ENCODE data around the gene TTI1. TPM values are rescaled to one million over a fixed set of nuclear protein-coding genes. Genes with fewer than 3 reads are reported as not detected.
A peak's percentile ranks its signal among the peaks of the same experiment; 100 is the strongest.

TTI1 gene
- total and polyA plus RNA-seq, 12 donors: 8.3 to 14.8 (median 11.2) TPM

- peak overlapping the region; percentile 1 to 88 (median 80) for H3K27ac ChIP-seq
- ATAC-seq (no peak), DNase-seq (no peak)
- no peaks in the 10 kb centered on the region for H3K27me3 ChIP-seq
- H3K4me1 ChIP-seq: peaks cover 36 to 75% (median 54%) of the 10 kb centered on the region in 9 donors
- TF ChIP-seq CTCF (IDR thresholded peaks at IDR 0.05): no peak
- WGBS, 2 donors: 54 to 71% methylated on average over 9 of the region's 9 CpGs
- intact Hi-C loops (cut with DNase I): loop anchor here in 3 of 10 donors (2.0 to 10.0 kb wide), 3 partner anchors 84 to 291 kb away; partner anchors contain the start of genes VSTM2L (in 2 of the 3) and CTNNBL1 (in 1 of the 3)
- H3K36me3 ChIP-seq: peaks cover 0 to 55% (median 7%) of the 10 kb centered on the region in 9 donors
- H3K9me3 ChIP-seq: no peaks in the 10 kb centered on the region
- no peak overlapping the region for H3K4me3 ChIP-seq
Observed at GRCh38 chr20:37986044-37986858, 47.0 kb downstream of the TTI1 start.

DNA sequence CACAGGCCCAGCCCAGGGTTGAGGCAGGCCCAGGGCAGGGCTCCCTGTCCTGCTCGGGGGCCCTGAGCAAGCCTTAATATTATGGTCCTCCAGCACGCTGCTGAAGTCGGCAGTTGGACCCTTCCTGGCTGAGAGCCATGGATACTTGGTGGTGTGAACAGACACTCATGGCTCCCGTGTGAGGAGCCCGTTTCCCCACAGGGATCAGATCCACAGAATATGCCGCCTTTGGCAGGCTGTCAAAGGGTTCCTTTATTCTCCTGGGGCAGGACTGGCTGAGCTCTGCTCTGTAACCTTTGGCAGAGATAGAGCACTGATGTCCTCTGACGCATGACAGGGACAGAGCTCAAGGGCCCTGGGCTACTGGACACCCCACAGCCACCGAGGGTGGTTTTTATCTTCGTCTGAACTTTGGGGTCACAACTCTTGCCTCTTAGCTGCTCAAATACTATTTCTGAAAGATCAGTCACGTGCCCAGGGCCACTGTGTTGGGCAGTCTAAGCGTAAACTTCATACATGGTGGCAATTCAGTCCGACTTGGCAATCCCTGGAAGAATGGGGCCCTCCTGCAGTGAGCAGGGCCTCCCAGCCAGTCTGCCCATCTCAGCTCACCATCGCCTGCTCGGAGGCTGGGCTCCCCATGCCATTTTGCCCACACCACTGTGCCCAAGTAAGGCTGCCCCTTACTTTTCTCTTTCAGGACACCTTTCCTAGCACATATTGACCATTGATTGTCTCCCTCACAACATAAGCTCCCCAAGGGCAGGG is 49.1 kb downstream of the TTI1 start:
- peak overlapping the region in 9 of 10 donors; percentile 20 to 88 (median 68) for H3K27ac ChIP-seq
- DNase-seq: peak; percentile 25 to 30
- H3K9me3 ChIP-seq: no peaks in the 10 kb centered on the region
- peaks cover 0 to 51% (median 7%) of the 10 kb centered on the region in 9 donors for H3K36me3 ChIP-seq
- 47 to 56% methylated on average over 14 of the region's 14 CpGs for WGBS, 2 donors
- H3K4me3 ChIP-seq: no peak overlapping the region
- peak in 7 of 8 donors; percentile 9 to 86 (median 53) for ATAC-seq
- intact Hi-C loops (cut with DNase I): loop anchor here in 1 of 10 donors (10.0 kb wide), 1 partner anchor 289 kb away; the partner anchor contains the start of gene CTNNBL1
- H3K4me1 ChIP-seq: peaks cover 22 to 55% (median 34%) of the 10 kb centered on the region in 9 donors
- no peaks in the 10 kb centered on the region for H3K27me3 ChIP-seq
- no peak for TF ChIP-seq CTCF (IDR thresholded peaks at IDR 0.05)

DNA sequence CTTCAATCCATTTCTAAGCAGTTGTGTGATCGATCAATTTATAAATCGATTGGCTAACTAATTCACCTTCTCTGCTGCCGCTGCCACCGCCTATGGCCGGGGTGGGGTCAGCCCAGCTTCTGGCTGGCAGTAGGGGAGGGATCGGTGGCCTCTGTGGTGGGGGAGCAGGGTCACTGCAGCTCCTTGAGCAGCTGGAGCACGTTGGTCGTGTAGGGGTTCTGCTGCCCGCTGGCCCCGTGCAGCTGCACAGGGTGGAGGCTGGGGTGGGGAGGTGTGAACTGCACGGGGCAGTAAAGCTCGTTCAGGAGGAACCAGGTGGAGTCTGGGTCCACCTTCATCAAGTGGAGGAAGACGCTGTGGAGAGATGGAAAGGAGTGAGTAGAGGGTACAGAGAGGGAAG is 50.0 kb downstream of the TTI1 start:
- no peak for DNase-seq
- Histone ChIP-seq H3K27me3 (no peaks in the 10 kb centered on the region), H3K27ac (peak overlapping the region in 2 of 10 donors; percentile 68 to 71), H3K4me3 (no peak overlapping the region), H3K9me3 (no peaks in the 10 kb centered on the region), H3K36me3 (peaks cover 0 to 45% (median 7%) of the 10 kb centered on the region in 9 donors), H3K4me1 (peaks cover 16 to 46% (median 29%) of the 10 kb centered on the region in 9 donors)
- TF ChIP-seq CTCF (IDR thresholded peaks at IDR 0.05): no peak
- no peak for ATAC-seq
- intact Hi-C loops (cut with DNase I): loop anchor here in 1 of 10 donors (10.0 kb wide), 1 partner anchor 288 kb away; the partner anchor contains the start of gene CTNNBL1
- WGBS, 2 donors: 93 to 94% methylated on average over 13 of the region's 13 CpGs

DNA sequence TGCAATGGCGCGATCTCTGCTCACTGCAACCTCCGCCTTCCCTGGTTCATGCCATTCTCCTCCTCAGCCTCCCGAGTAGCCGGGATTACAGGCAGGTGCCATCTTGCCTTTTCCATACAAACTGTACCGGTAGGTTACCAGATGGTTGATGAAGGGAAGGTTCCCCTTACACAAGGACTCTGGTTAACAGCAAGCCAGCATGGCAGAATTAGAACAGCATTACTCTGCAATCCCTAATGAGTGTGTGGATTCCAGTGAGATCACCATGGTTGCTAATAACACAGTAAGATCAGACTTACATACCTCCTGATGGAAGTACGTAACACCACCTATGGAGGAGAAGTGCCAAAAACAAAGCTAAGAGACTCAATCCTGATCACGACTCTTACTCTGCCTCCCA is 51.7 kb downstream of the TTI1 start:
- TF ChIP-seq CTCF (IDR thresholded peaks at IDR 0.05): no peak
- no peaks in the 10 kb centered on the region for H3K27me3 ChIP-seq
- intact Hi-C loops (cut with DNase I): loop anchor here in 1 of 10 donors (10.0 kb wide), 1 partner anchor 287 kb away; the partner anchor contains the start of gene CTNNBL1
- 96 to 99% methylated on average over 8 of the region's 8 CpGs for WGBS, 2 donors
- H3K9me3 ChIP-seq: no peaks in the 10 kb centered on the region
- ATAC-seq (no peak), DNase-seq (no peak)
- no peak overlapping the region for H3K27ac ChIP-seq
- peaks cover 6 to 30% (median 15%) of the 10 kb centered on the region in 9 donors for H3K4me1 ChIP-seq
- H3K36me3 ChIP-seq: peaks cover 0 to 40% (median 7%) of the 10 kb centered on the region in 9 donors
- no peak overlapping the region for H3K4me3 ChIP-seq
